ENCODE data around the gene EVA1A. TPM values are rescaled to one million over a fixed set of nuclear protein-coding genes. Genes with fewer than 3 reads are reported as not detected.

Gene EVA1A
- polyA plus RNA-seq, 1 donor (not counting 4 experiments of a cell fraction or from before 2014, with no cell fraction given), result 11.5 TPM

DNA sequence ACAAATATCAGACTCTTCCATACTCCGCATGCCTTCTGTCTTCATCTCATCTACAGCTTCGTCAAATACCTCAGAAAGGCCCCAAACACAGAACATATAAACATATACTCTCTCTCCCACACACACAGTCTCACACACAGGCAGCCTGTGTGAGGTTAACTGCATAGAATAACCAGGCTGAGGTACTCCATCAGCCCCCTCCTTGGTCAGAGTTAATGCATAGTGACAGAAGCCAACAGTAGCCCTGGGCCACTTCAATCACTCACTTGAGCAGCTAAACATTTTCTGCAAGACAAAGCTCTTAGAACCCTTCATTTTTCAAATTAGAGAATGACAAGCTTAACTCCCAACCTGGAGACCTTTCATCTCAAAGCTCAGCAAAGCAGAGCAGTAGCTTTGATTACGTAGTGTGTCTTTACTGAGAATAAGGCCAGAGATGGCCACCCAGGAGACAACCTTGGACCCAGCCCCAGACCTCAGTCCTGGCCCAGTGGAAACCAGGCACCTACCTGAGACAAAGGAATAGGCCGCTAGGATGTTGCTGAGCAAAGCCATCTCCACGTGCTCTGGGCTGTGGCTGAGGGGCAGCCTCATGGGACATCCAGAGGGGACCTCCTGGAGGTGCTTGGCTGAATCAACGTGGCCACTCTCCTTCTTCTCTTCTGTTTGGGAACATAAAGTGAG lies 43.0 kb downstream of the EVA1A start:
- DNase-seq (ENCODE audit: low read depth, low spot score) (no peak), FAIRE-seq (no peak)
- Histone ChIP-seq H2AFZ (ENCODE audit: control insufficient read depth, low read length) (no peak overlapping the region), H3K27ac (ENCODE audit: control insufficient read depth, insufficient read depth, low read length) (no peak overlapping the region), H3K4me2 (ENCODE audit: control insufficient read depth, extremely low read depth, insufficient read depth, low read depth, low read length) (no peak overlapping the region), H3K27me3 (ENCODE audit: control insufficient read depth, extremely low read depth, insufficient read depth, low read length) (no peaks in the 10 kb centered on the region), H3K4me1 (ENCODE audit: control insufficient read depth, extremely low read depth, insufficient read depth, low read length) (peaks cover 11% of the 10 kb centered on the region), H3K79me2 (ENCODE audit: control insufficient read depth, insufficient read depth, low read length) (no peaks in the 10 kb centered on the region), H3K9ac (ENCODE audit: control insufficient read depth, extremely low read depth, insufficient read depth, low read length) (no peak overlapping the region), H4K20me1 (ENCODE audit: control insufficient read depth, extremely low read depth, insufficient read depth, low read length) (no peaks in the 10 kb centered on the region), H3K9me3 (ENCODE audit: control insufficient read depth, low read depth, low read length) (peaks cover 3% of the 10 kb centered on the region), H3K9me1 (ENCODE audit: control insufficient read depth, extremely low read depth, insufficient read depth, low read length) (no peaks in the 10 kb centered on the region), H3K4me3 (ENCODE audit: control insufficient read depth in 2 of 3, extremely low read depth in 1 of 3, insufficient read depth in 2 of 3, low read depth in 1 of 3, low read length in 3 of 3) (no peak overlapping the region), H3K36me3 (ENCODE audit: control insufficient read depth in 2 of 2, extremely low read depth in 1 of 2, insufficient read depth in 2 of 2, low read length in 2 of 2) (peaks cover 0 to 6% of the 10 kb centered on the region in 2 experiments)
- dilution Hi-C loops (cut with MboI; ENCODE audit: extremely low pct_ligation_motif_present, low sequenced_read_pairs), result no loop called here
- TF ChIP-seq, protein P1, sequence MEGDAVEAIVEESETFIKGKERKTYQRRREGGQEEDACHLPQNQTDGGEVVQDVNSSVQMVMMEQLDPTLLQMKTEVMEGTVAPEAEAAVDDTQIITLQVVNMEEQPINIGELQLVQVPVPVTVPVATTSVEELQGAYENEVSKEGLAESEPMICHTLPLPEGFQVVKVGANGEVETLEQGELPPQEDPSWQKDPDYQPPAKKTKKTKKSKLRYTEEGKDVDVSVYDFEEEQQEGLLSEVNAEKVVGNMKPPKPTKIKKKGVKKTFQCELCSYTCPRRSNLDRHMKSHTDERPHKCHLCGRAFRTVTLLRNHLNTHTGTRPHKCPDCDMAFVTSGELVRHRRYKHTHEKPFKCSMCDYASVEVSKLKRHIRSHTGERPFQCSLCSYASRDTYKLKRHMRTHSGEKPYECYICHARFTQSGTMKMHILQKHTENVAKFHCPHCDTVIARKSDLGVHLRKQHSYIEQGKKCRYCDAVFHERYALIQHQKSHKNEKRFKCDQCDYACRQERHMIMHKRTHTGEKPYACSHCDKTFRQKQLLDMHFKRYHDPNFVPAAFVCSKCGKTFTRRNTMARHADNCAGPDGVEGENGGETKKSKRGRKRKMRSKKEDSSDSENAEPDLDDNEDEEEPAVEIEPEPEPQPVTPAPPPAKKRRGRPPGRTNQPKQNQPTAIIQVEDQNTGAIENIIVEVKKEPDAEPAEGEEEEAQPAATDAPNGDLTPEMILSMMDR (optimal IDR thresholded peaks at IDR 0.05 in 1 of 3, IDR thresholded peaks at IDR 0.05 in 1 of 3, conservative IDR thresholded peaks at IDR 0.05 in 1 of 3; ENCODE audit: extremely low read depth in 1 of 3, insufficient read depth in 2 of 3, low read length in 3 of 3), result no peak

DNA sequence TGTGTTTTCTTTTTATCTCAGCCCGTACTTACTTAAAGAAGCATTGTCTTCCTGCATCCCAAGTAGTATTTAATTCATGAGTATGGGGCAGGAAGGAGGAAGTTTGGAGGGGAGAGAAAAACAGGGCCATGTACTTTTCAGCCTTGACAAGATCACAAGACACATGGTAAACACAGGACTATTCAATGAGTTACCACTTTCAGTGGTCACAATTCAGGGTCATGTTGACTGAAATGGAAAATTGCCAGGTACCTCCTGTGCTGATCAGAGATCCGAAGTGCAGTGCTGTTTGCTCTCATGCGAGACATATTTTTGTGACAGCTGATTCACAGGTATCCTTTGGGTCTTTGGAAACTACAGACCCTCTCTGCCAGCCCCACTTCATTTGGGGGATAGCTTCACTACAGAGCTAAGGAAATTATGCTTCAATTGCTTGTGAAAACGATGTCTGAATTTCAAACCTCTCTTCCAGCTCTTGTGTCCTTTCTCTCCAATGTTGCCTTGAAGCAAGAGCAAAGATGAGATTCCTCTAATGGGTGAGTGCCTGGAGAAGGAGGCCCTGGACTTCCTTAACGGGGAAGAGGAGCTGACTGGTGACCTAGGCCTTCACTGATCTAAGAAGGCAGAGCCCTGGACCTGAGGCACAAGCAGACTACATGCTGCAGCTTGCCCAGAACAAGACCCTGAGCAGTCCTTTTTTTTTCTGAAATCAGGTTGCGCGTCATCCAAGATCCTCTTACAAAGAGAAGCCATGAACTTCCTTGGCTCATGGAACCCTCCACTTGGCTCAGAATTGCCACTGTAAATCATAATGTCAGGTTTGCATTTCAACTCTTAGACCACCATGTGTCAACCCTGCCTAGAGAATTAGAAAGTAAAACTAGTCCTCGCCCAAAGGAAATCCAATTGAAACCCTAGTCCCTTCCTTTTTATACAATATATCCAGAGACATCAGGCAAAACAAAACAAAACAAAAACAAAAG lies 44.1 kb downstream of the EVA1A start:
- H2AFZ ChIP-seq (ENCODE audit: control insufficient read depth, low read length), result no peak overlapping the region
- no peak overlapping the region for H3K4me3 ChIP-seq (ENCODE audit: control insufficient read depth in 2 of 3, extremely low read depth in 1 of 3, insufficient read depth in 2 of 3, low read depth in 1 of 3, low read length in 3 of 3)
- no peak overlapping the region for H3K9ac ChIP-seq (ENCODE audit: control insufficient read depth, extremely low read depth, insufficient read depth, low read length)
- H3K9me1 ChIP-seq (ENCODE audit: control insufficient read depth, extremely low read depth, insufficient read depth, low read length), result no peaks in the 10 kb centered on the region
- FAIRE-seq (no peak), DNase-seq (ENCODE audit: low read depth, low spot score) (no peak)
- H3K4me2 ChIP-seq (ENCODE audit: control insufficient read depth, extremely low read depth, insufficient read depth, low read depth, low read length), result no peak overlapping the region
- H4K20me1 ChIP-seq (ENCODE audit: control insufficient read depth, extremely low read depth, insufficient read depth, low read length), result no peaks in the 10 kb centered on the region
- no peaks in the 10 kb centered on the region for H3K27me3 ChIP-seq (ENCODE audit: control insufficient read depth, extremely low read depth, insufficient read depth, low read length)
- dilution Hi-C loops (cut with MboI; ENCODE audit: extremely low pct_ligation_motif_present, low sequenced_read_pairs), result no loop called here
- peaks cover 0 to 10% of the 10 kb centered on the region in 2 experiments for H3K36me3 ChIP-seq (ENCODE audit: control insufficient read depth in 2 of 2, extremely low read depth in 1 of 2, insufficient read depth in 2 of 2, low read length in 2 of 2)
- no peak overlapping the region for H3K27ac ChIP-seq (ENCODE audit: control insufficient read depth, insufficient read depth, low read length)
- no peak for TF ChIP-seq EZH2 (IDR thresholded peaks at IDR 0.05; ENCODE audit: low read length)
- TF ChIP-seq, protein P1 (optimal IDR thresholded peaks at IDR 0.05 in 1 of 3, IDR thresholded peaks at IDR 0.05 in 1 of 3, conservative IDR thresholded peaks at IDR 0.05 in 1 of 3; ENCODE audit: extremely low read depth in 1 of 3, insufficient read depth in 2 of 3, low read length in 3 of 3), result no peak
- H3K79me2 ChIP-seq (ENCODE audit: control insufficient read depth, insufficient read depth, low read length), result no peaks in the 10 kb centered on the region
- H3K4me1 ChIP-seq (ENCODE audit: control insufficient read depth, extremely low read depth, insufficient read depth, low read length), result peaks cover 8% of the 10 kb centered on the region
- H3K9me3 ChIP-seq (ENCODE audit: control insufficient read depth, low read depth, low read length), result peaks cover 5% of the 10 kb centered on the region
